Measurements from ENCODE around the gene DPF3.

Gene DPF3

DNA sequence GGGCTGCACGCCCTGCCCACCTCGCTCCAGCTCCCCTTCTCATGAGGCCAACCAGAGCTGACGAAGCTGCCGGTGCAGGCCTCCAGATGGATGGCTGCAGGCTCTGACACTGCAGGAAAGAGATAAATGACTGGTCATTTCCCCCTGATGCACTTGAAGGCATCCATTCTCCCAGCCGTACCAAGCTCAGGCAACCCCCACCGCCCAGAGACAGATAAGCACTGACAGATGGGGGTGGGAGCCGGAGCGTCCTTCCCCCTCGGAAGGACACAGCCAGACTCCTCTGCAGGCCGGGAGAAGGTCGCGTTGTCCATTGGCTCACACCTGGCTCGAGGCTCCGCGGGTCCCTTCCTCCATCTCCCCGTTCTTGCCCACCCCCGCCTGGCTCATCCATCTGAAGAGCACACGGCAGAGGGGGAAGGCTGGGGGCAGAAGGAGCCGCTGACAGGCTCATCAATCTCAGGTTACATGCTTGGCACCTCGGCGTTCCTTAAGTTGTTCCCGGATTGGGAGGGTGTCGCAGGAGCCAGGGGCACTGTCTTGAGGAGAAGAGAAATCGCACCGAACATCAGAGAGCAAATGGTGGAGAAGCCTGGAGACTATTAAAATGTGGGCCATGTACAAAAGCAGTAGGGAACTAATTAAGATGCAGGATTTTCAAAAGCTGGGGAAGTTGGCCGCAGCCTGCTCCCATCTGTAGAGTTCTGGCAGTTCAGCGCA lies 151.6 kb downstream of the DPF3 start:
- no peak for DNase-seq (ENCODE audit: low read depth)

DNA sequence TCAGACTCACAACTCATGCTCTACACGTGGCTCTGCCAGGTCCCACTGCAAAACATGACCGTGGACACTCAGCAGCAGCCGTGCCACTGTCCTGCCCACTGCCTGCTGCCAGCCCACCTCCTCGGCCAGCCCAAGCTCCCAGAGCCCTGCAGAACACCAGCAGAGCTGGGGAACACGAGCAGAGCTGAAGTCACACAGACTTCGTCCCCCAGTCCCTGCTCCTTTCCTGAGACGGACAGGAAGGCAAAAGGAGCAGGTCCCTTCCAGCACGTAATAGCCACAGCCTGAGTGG lies 152.1 kb downstream of the DPF3 start:
- no peak for DNase-seq (ENCODE audit: low read depth)

- DNase-seq (ENCODE audit: low read depth): no peak
Observed at GRCh38 chr14:72740966-72741825, 152.7 kb downstream of the DPF3 start.

DNA sequence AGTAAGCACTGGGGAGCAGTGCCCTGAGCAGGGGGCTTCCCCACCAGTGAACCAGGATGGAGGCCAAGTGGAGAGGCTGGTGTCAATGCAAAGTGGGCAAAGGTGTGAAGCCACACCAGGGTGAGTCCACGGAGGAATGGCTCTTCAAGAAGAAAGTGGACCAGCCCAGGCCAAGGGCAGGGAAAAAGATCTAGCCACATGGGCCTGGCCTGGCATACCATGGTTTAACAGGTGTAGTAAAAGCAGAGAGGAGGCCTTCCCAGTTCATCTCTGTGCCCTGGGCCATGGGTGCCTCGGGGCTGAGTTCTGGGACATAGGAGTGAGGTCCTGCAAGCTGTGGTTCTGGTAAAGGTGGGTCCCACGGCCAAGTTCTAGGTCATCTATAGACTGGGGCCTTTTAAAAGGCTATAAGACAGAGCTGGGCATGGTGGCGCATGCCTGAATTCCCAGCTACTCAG lies 153.4 kb downstream of the DPF3 start:
- no peak for DNase-seq (ENCODE audit: low read depth)

GRCh38 chr14:72739446-72740405 lies 154.2 kb downstream of the DPF3 start:
- DNase-seq (ENCODE audit: low read depth): no peak

- no peak for DNase-seq (ENCODE audit: low read depth)
Observed at GRCh38 chr14:72738161-72738611, 155.7 kb downstream of the DPF3 start.

GRCh38 chr14:72737560-72737943 lies 156.3 kb downstream of the DPF3 start:
- DNase-seq (ENCODE audit: low read depth): no peak

DNA sequence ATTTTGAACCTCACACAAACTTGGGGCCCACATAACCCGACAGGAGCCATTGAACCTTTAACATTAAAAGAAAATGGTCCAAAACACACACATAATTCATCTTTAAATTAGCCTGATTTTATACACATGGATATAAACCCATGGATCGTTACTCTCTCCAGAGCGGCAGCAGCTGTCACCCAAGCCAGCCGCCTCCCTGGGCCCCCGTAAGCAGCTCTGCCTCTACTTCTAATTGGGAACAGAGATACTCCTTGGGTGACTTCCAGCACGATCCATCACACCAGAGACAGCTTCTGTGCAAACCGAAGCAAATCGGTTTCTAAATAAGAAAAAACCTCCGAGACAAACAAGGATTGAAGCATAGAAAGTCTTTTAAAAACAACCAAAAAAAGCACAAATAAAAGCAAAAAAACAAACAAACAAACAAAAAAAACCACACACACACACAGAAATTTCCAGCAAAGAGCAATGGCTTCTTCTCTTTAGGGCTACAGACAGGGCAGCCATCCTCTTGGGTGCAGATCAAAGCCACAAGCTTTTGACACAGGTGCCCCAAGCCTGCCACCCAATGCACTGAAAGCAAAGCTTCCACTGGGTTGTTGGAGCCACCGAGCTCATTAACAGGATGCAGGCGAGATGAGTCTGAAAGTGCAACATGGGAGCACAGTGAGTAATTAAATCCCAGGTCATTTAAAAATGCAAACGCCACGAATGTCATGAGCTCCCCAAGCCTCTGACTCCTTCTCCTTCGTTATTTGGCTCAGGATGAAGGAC lies 156.9 kb downstream of the DPF3 start:
- DNase-seq (ENCODE audit: low read depth): no peak

GRCh38 chr14:72736308-72736707 lies 157.6 kb downstream of the DPF3 start:
- no peak for DNase-seq (ENCODE audit: low read depth)

DNA sequence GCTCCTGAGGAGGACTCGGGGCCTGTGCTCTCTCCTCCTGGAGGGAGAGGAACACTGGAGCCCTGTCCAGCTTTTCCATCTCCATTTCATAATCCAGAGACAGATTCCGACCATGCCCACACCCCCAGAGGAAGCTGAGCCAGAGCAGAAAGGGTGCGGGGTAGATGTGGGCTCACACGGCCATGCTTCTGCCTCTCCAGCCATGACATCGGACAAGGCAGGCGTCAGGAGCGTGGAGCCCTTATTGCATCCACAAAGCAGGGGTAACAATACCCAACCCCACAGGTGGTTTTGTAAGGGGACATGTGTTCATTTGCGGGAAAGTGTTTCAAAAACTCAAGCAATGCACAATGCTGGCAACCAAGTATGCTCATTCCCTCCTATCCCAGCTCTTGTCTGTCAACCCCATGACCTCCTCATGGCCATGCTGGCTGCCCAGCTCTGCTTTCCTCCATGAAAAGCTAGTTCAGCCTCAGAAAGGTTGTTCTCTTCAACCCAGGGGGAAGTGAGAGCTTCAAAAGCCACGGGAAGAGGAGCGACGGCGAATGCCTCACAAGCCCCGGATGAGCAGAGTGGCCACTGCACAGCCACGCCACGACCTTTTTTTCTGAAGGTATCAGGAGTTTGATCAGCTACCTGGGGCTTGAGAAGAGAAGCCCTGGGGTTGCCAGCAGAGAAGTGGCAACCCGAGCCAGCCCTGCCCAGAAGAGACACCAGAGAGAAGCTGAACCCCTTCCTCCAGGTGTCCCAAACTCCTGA lies 161.7 kb downstream of the DPF3 start:
- no peak for DNase-seq (ENCODE audit: low read depth)

GRCh38 chr14:72731252-72732020 lies 162.5 kb downstream of the DPF3 start:
- no peak for DNase-seq (ENCODE audit: low read depth)

DNA sequence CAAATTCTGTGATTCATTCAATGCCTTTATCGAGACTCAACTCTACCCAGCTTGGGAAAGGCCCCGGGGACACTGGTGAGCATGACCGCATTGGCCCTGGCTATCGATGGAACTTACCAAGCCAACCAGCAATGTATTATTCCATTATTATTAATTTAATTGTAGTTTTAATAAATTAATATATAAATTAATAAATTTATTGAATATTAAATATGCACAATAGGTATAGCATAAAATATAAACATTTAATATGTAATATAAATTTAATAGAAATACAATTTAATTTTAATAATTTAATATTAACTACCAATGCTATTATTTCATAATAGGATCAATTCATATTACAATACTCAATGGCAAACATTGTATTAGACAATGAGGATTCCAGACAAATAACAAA lies 163.4 kb downstream of the DPF3 start:
- DNase-seq (ENCODE audit: low read depth): no peak

- DNase-seq (ENCODE audit: low read depth): no peak
Observed at GRCh38 chr14:72726444-72726843, 167.5 kb downstream of the DPF3 start.

GRCh38 chr14:72723858-72724530 lies 169.9 kb downstream of the DPF3 start:
- DNase-seq (ENCODE audit: low read depth): peak; percentile 64

- no peak for DNase-seq (ENCODE audit: low read depth)
Observed at GRCh38 chr14:72722201-72722785, 171.6 kb downstream of the DPF3 start.

GRCh38 chr14:72721083-72721482 lies 172.8 kb downstream of the DPF3 start:
- no peak for DNase-seq (ENCODE audit: low read depth)

DNA sequence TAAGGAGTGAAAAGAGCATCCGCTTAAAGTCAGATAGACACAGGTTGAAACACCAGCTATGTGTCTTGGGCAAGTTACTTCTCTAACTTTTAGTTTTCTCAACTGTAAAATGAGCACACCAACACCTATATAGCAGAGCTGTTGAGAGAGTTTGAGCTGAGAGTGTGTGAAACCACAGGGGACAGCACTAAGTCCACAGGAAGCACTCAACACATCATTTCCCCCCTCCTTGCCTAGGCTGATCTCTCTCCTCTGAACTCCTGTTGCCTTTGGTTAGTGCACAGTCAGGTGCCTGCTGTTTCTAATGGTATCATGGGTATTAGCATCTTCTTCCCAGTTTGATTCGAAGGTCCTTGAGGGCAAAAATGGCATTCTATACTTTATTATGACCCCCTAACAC lies 176.7 kb downstream of the DPF3 start:
- no peak for DNase-seq (ENCODE audit: low read depth)

- no peak for DNase-seq (ENCODE audit: low read depth)
Observed at GRCh38 chr14:72716476-72716875, 177.4 kb downstream of the DPF3 start.

GRCh38 chr14:72715850-72716228 lies 178.1 kb downstream of the DPF3 start:
- DNase-seq (ENCODE audit: low read depth): no peak

Measured in stromal cell of bone marrow (primary cell).